Caco-2 (cell line): Measurements from ENCODE around the gene UBL4B. TPM values are rescaled to one million over a fixed set of nuclear protein-coding genes. Genes with fewer than 3 reads are reported as not detected.

Experiments
- BruUV-seq: library from RNA; stranded (reverse); fragments of 400-500 nt; replicated peaks from 2 replicates; lab custom pipeline; 2021; lab: Mats Ljungman, UMichigan
- CTCF ChIA-PET: fragments of 300-600 bp; sonication (Branson Sonifier 250); formaldehyde crosslinking; loops from one replicate; lab custom pipeline; 2022; ENCODE audit warnings: antibody characterized with exemption; lab: Charles Lee
- POLR2A ChIA-PET: fragments of 300-600 bp; sonication (Branson Sonifier 250); formaldehyde crosslinking; loops from one replicate; lab custom pipeline; 2022; ENCODE audit warnings: antibody characterized with exemption; lab: Charles Lee
- DNase-seq, 2 experiments: peaks; one replicate each; pipeline versions ENCODE4 v3.0.0 to v3.0.0-alpha.2; 2020 to 2022
- H3K27me3 ChIP-seq: replicated peaks from 2 replicates; pipeline ENCODE4 v1.6.0; 2011; ENCODE audit warnings: low read length; ENCODE audit not compliant: control insufficient read depth, insufficient read depth
- H3K36me3 ChIP-seq: 2 replicates; pipeline ENCODE4 v1.5.1; 2011; ENCODE audit warnings: low read length; ENCODE audit not compliant: control insufficient read depth, insufficient read depth
- H3K4me1 ChIP-seq: fragments of 250-450 bp; sonication (Bioruptor Pico); 2 replicates; pipeline ENCODE4 v1.5.1; 2020; ENCODE audit warnings: mild to moderate bottlenecking
- H3K4me3 ChIP-seq: 2 replicates; pipeline ENCODE4 v1.5.1; 2011; ENCODE audit warnings: low read depth, mild to moderate bottlenecking, control low read depth, low read length
- H3K9me3 ChIP-seq: fragments of 250-450 bp; sonication (Bioruptor Pico); 2 replicates; pipeline ENCODE4 v1.5.1; 2020; ENCODE audit warnings: mild to moderate bottlenecking, moderate library complexity
- H3K27ac Mint-ChIP-seq: one replicate; pipeline ENCODE4 v1.8.0; 2022; ENCODE audit warnings: mixed read lengths; ENCODE audit not compliant: unreplicated experiment
- H3K27me3 Mint-ChIP-seq: one replicate; pipeline ENCODE4 v1.8.0; 2022; ENCODE audit warnings: mixed read lengths; ENCODE audit not compliant: insufficient read depth, unreplicated experiment
- H3K36me3 Mint-ChIP-seq: one replicate; pipeline ENCODE4 v1.8.0; 2022; ENCODE audit warnings: mild to moderate bottlenecking, mixed read lengths; ENCODE audit not compliant: insufficient read depth, unreplicated experiment
- H3K4me1 Mint-ChIP-seq: one replicate; pipeline ENCODE4 v1.8.0; 2022; ENCODE audit warnings: low read depth, mixed read lengths; ENCODE audit not compliant: unreplicated experiment
- H3K4me3 Mint-ChIP-seq: one replicate; pipeline ENCODE4 v1.8.0; 2022; ENCODE audit warnings: mild to moderate bottlenecking, moderate library complexity, mixed read lengths; ENCODE audit not compliant: unreplicated experiment
- H3K9me3 Mint-ChIP-seq: one replicate; pipeline ENCODE4 v1.8.0; 2022; ENCODE audit warnings: mixed read lengths; ENCODE audit not compliant: unreplicated experiment
- intact Hi-C: fragments of 100-400 bp; cut with micrococcal nuclease; formaldehyde crosslinking; loops from one replicate; pipeline ENCODE4 v1.10.0; 2022; ENCODE audit not compliant: unreplicated experiment
- total RNA-seq: library from RNA; stranded (reverse); gene quantifications from 2 replicates; pipeline ENCODE4 v1.2.3, GENCODE V29; 2022
- TF ChIP-seq, protein P1 (sequence below), 2 experiments: fragments of 200-600 bp in 1 of 2; IDR thresholded peaks; 1 replicate in 1 of 2; 2 replicates in 1 of 2; pipeline versions ENCODE4 v1.5.1 to v1.8.0; 2011 to 2022; ENCODE audit warnings: antibody characterized with exemption in 1 of 2, control low read depth in 1 of 2, inconsistent platforms in 1 of 2, low read depth in 1 of 2, low read length in 1 of 2, mild to moderate bottlenecking in 1 of 2, moderate library complexity in 1 of 2; ENCODE audit not compliant: insufficient read depth in 1 of 2, severe bottlenecking in 1 of 2, unreplicated experiment in 1 of 2

Gene UBL4B
- total RNA-seq, 1 experiment from 2014 or later: not detected

DNA sequence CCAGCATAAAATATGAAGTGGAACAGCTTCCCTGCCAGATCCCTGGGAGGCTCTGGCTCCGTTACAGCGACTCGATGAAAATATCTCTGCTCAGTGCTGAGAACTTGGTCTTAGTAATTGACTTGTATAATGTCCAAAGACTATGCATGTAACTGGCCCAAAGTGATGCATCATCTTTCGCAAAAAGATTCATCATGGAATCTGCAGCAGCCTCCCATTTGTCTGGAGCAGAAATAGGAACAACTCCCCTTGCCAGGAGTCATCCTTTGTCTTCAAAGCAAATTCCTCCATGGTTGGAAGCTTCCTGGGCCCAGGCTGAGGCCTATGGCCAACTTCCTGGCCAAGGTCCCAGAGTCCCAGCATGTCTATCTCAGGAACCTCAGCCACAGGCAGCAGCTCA, 21.2 kb downstream of the UBL4B start:
- CTCF ChIA-PET: no interaction called here
- no peaks in the 10 kb centered on the region for H3K36me3 ChIP-seq
- Mint-ChIP-seq H3K27me3 (peaks cover 11% of the 10 kb centered on the region), H3K36me3 (peaks cover 5% of the 10 kb centered on the region), H3K4me1 (no peaks in the 10 kb centered on the region), H3K27ac (no peak overlapping the region), H3K4me3 (no peak overlapping the region), H3K9me3 (no peaks in the 10 kb centered on the region)
- H3K4me1 ChIP-seq: no peaks in the 10 kb centered on the region
- POLR2A ChIA-PET: no interaction called here
- BruUV-seq: no TSS peak
- no peak for DNase-seq
- TF ChIP-seq, protein P1, sequence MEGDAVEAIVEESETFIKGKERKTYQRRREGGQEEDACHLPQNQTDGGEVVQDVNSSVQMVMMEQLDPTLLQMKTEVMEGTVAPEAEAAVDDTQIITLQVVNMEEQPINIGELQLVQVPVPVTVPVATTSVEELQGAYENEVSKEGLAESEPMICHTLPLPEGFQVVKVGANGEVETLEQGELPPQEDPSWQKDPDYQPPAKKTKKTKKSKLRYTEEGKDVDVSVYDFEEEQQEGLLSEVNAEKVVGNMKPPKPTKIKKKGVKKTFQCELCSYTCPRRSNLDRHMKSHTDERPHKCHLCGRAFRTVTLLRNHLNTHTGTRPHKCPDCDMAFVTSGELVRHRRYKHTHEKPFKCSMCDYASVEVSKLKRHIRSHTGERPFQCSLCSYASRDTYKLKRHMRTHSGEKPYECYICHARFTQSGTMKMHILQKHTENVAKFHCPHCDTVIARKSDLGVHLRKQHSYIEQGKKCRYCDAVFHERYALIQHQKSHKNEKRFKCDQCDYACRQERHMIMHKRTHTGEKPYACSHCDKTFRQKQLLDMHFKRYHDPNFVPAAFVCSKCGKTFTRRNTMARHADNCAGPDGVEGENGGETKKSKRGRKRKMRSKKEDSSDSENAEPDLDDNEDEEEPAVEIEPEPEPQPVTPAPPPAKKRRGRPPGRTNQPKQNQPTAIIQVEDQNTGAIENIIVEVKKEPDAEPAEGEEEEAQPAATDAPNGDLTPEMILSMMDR (IDR thresholded peaks at IDR 0.05; ENCODE audit: insufficient read depth in 1 of 2, low read depth in 1 of 2, low read length in 1 of 2, severe bottlenecking in 1 of 2, unreplicated experiment in 1 of 2): no peak
- no peaks in the 10 kb centered on the region for H3K27me3 ChIP-seq
- H3K4me3 ChIP-seq: no peak overlapping the region
- intact Hi-C loops: no loop called here
- no peaks in the 10 kb centered on the region for H3K9me3 ChIP-seq

DNA sequence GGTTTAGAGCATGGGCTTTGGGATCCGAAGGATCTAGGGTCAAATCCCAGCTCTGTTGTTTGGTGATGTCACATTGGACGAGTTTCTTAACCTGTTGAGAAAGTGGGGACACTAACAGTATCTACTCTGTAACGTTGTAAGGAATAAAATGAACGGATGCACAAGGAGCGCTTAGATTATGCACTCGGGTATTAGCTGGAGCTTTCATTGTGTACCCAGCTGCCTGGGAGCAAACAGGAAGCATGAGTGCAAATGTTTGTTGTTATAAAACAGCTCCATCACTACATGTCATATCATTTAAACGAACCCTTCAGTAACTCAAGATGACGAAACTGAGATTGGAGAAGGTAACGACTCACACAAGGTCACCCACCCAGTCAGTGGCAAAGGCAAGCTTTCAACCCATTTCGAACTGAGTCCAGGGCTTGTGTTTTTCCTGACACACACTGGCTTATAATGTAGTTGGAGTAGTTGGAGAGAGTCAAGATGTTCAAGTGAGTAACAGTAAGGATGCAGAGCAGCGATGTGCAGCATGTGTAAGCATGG, 21.9 kb downstream of the UBL4B start:
- peaks cover 13% of the 10 kb centered on the region for H3K27me3 Mint-ChIP-seq
- H3K4me1 ChIP-seq: no peaks in the 10 kb centered on the region
- H3K9me3 ChIP-seq: no peaks in the 10 kb centered on the region
- no peaks in the 10 kb centered on the region for H3K27me3 ChIP-seq
- no peak overlapping the region for H3K27ac Mint-ChIP-seq
- ChIA-PET CTCF (interaction anchor here (0.7 kb wide), 1 partner anchor 74 kb away, joined by 3 read pairs; no protein-coding TSS in a partner anchor), POLR2A (no interaction called here)
- intact Hi-C loops: no loop called here
- H3K36me3 ChIP-seq: no peaks in the 10 kb centered on the region
- DNase-seq: no peak
- no peak overlapping the region for H3K4me3 ChIP-seq
- H3K36me3 Mint-ChIP-seq: peaks cover 5% of the 10 kb centered on the region
- H3K9me3 Mint-ChIP-seq: no peaks in the 10 kb centered on the region
- no peaks in the 10 kb centered on the region for H3K4me1 Mint-ChIP-seq
- BruUV-seq: no TSS peak
- TF ChIP-seq, protein P1 (IDR thresholded peaks at IDR 0.05; ENCODE audit: insufficient read depth in 1 of 2, low read depth in 1 of 2, low read length in 1 of 2, severe bottlenecking in 1 of 2, unreplicated experiment in 1 of 2): no peak
- no peak overlapping the region for H3K4me3 Mint-ChIP-seq

DNA sequence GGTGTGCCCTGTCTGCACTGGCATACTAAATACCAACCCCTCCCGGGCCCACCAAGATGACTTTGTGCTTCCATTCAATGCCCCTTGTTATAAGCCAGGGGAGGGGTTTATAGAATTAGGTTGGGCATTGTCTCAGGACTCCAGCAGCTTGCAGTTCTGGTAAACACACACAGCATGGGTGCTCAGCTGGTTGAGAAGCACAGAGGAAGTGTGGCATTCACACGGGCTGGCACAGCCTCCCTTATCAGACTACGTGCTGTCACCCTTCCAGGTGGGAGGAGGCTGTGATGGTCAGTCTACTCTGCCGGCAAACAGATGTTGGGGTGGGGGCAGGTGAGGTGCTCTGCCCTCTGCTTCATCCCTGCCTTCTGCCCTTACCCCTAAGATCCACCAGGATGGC, 23.0 kb downstream of the UBL4B start:
- no peak overlapping the region for H3K4me3 Mint-ChIP-seq
- no TSS peak for BruUV-seq
- POLR2A ChIA-PET: interaction anchor here (0.6 kb wide), 1 partner anchor 110 kb away, joined by 3 read pairs; no protein-coding TSS in a partner anchor
- no peaks in the 10 kb centered on the region for H3K4me1 ChIP-seq
- TF ChIP-seq, protein P1 (IDR thresholded peaks at IDR 0.05; ENCODE audit: insufficient read depth in 1 of 2, low read depth in 1 of 2, low read length in 1 of 2, severe bottlenecking in 1 of 2, unreplicated experiment in 1 of 2): no peak
- DNase-seq: no peak
- H3K4me3 ChIP-seq: no peak overlapping the region
- CTCF ChIA-PET: no interaction called here
- no peaks in the 10 kb centered on the region for H3K9me3 Mint-ChIP-seq
- no peak overlapping the region for H3K27ac Mint-ChIP-seq
- H3K27me3 ChIP-seq: no peaks in the 10 kb centered on the region
- H3K36me3 Mint-ChIP-seq: peaks cover 5% of the 10 kb centered on the region
- H3K27me3 Mint-ChIP-seq: peaks cover 16% of the 10 kb centered on the region
- no peaks in the 10 kb centered on the region for H3K36me3 ChIP-seq
- H3K4me1 Mint-ChIP-seq: no peaks in the 10 kb centered on the region
- no peaks in the 10 kb centered on the region for H3K9me3 ChIP-seq
- intact Hi-C loops: no loop called here
